Measurements from ENCODE around the gene SFT2D3.

The SFT2D3 gene

DNA sequence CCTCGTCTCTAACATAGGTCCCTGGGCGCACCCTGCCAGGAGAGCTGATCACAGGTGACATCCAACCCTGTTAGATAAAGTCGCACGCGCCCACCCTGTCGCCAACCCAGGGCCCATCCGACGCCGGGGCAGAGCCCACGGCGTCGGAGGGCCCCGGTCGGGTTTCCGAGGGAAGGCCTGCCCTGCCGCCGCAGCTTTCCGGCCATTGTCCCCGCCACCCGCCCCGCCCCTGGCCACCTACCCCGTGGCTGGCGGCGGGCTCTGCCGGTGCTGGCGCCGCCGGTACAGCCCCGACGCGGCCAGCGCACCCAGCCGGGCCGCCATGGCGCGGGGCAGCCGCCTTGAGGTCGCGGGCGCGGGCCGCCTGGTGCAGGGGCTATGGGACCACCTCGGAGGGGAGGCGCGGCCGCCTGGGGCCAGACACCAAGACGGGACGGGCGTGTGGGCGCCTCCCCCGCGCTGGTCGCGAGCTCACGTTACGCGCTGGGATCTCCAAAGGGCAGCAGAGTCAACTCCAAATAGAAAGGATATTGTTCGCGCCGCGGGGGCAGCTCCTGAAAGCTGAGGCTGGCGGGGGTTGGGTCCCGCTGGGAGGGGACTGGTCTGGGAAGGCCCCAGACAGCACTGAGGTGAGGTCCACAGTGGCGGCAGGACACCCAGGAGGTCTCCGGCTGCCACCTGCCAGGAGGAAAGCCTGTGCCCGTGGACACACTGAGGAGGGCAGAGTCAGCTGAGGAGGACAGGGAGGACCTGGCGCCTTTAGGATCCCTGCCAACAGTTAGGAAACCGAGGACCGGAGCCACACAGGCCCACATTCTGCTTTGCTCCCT, 37.0 kb upstream of the SFT2D3 start:
- no peak for FAIRE-seq
- TF ChIP-seq PAX5 (IDR thresholded peaks at IDR 0.05; ENCODE audit: insufficient read depth, low read length, severe bottlenecking) = no peak
- no peak for TF ChIP-seq POLR2A (IDR thresholded peaks at IDR 0.05; ENCODE audit: low read depth, low read length)
- no peak for TF ChIP-seq SPI1 (IDR thresholded peaks at IDR 0.05; ENCODE audit: low read depth, low read length)
- no peak for TF ChIP-seq POLR2AphosphoS5 (IDR thresholded peaks at IDR 0.05; ENCODE audit: low read depth, low read length)
- TF ChIP-seq TAF1 (IDR thresholded peaks at IDR 0.05; ENCODE audit: low read depth, low read length) = no peak
- TF ChIP-seq POU2F2 (IDR thresholded peaks at IDR 0.05; ENCODE audit: low read depth, low read length) = no peak
- DNase-seq (ENCODE audit: insufficient read length, low spot score) = no peak

DNA sequence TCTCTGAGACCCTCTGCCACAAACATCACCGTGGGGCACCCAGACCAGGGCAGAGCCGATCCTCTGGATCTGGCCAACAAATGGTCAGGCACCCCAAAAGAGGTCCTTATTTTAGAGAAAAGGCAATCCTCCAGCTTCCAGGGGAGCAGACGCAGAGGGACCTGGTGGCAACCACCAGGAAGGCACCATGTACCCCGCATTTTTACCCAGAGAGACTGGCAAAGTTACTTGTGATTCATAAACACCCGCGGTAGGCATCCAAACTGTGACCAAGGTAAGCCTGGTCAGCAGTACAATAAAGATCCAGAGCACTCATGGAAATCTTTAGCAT, 36.4 kb upstream of the SFT2D3 start:
- no peak for TF ChIP-seq POLR2A (IDR thresholded peaks at IDR 0.05; ENCODE audit: low read depth, low read length)
- TF ChIP-seq PAX5 (IDR thresholded peaks at IDR 0.05; ENCODE audit: insufficient read depth, low read length, severe bottlenecking) = no peak
- no peak for TF ChIP-seq SPI1 (IDR thresholded peaks at IDR 0.05; ENCODE audit: low read depth, low read length)
- TF ChIP-seq TAF1 (IDR thresholded peaks at IDR 0.05; ENCODE audit: low read depth, low read length) = no peak
- no peak for TF ChIP-seq POU2F2 (IDR thresholded peaks at IDR 0.05; ENCODE audit: low read depth, low read length)
- DNase-seq (ENCODE audit: insufficient read length, low spot score) = no peak
- no peak for FAIRE-seq

GRCh38 chr2:127665267-127665893, 35.9 kb upstream of the SFT2D3 start:
- FAIRE-seq (no peak), DNase-seq (ENCODE audit: insufficient read length, low spot score) (no peak)
- no peak for TF ChIP-seq TAF1 (IDR thresholded peaks at IDR 0.05; ENCODE audit: low read depth, low read length)
- no peak for TF ChIP-seq SPI1 (IDR thresholded peaks at IDR 0.05; ENCODE audit: low read depth, low read length)
- no peak for TF ChIP-seq POLR2AphosphoS5 (IDR thresholded peaks at IDR 0.05; ENCODE audit: low read depth, low read length)
- TF ChIP-seq PAX5 (IDR thresholded peaks at IDR 0.05; ENCODE audit: insufficient read depth, low read length, severe bottlenecking) = no peak
- no peak for TF ChIP-seq POU2F2 (IDR thresholded peaks at IDR 0.05; ENCODE audit: low read depth, low read length)
- TF ChIP-seq POLR2A (IDR thresholded peaks at IDR 0.05; ENCODE audit: low read depth, low read length) = no peak

GRCh38 chr2:127669056-127669455, 32.2 kb upstream of the SFT2D3 start:
- DNase-seq (ENCODE audit: insufficient read length, low spot score) (no peak), FAIRE-seq (no peak)
- TF ChIP-seq TAF1 (IDR thresholded peaks at IDR 0.05; ENCODE audit: low read depth, low read length) = no peak
- TF ChIP-seq SPI1 (IDR thresholded peaks at IDR 0.05; ENCODE audit: low read depth, low read length) = no peak
- no peak for TF ChIP-seq POU2F2 (IDR thresholded peaks at IDR 0.05; ENCODE audit: low read depth, low read length)
- no peak for TF ChIP-seq POLR2A (IDR thresholded peaks at IDR 0.05; ENCODE audit: low read depth, low read length)
- TF ChIP-seq PAX5 (IDR thresholded peaks at IDR 0.05; ENCODE audit: insufficient read depth, low read length, severe bottlenecking) = no peak
- no peak for TF ChIP-seq POLR2AphosphoS5 (IDR thresholded peaks at IDR 0.05; ENCODE audit: low read depth, low read length)

DNA sequence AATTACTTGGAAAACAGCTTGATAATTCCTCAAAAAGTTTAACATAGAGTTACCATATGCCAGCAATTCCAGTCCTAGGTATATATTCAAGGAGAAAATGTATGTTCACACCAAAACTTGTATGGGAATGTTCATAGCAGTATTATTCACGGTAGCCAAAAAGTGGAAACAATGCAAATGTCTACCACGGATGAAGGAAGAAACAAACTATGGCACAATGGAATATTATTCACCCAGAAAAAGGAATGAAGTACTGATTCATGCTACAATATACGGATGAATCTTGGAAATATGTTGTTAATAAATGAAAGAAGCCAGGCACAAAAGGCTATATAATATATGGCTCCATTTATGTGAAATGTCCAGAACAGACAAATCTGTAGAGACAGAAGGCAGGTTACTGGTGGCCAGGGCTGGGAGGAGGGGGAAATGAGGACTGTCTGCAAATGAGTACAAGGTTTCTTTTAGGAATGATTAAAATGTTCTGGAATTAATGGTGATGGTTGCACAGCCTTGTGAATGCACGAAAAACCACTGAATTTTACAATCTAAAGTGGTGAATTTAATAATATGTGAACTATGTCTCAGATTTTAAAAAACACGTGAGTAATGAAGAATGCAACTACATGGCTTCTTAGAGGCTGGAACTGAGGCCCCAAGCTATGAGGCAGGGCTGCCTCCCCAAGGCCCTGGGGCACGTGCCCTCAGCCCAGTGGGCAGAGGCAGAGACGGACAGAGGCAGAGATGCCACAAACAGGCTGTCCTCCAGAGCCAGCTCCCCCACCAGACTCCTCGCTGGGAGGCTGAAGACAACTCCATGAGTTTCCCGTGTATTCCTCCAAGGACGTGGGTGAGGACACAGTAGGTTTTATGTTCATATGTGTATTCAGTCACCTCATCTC, 31.0 kb upstream of the SFT2D3 start:
- TF ChIP-seq TAF1 (IDR thresholded peaks at IDR 0.05; ENCODE audit: low read depth, low read length) (no peak), POU2F2 (IDR thresholded peaks at IDR 0.05; ENCODE audit: low read depth, low read length) (no peak), PAX5 (IDR thresholded peaks at IDR 0.05; ENCODE audit: insufficient read depth, low read length, severe bottlenecking) (no peak), SPI1 (IDR thresholded peaks at IDR 0.05; ENCODE audit: low read depth, low read length) (no peak)
- FAIRE-seq (no peak), DNase-seq (ENCODE audit: insufficient read length, low spot score) (no peak)

DNA sequence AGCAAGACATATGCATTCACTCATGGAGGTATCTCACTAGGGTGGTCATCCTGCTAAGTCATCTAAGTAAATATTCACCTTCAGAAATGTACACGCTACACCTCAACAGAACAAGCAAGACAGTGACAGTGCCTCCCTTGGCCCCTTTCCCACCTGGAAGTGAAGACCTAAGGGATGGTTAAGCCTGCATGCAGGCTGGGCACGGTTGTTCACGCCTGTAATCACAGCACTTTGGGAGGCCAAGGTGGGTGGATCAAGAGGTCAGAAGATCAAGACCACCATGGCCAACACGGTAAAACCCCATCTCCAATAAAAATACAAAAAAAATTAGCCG, 30.4 kb upstream of the SFT2D3 start:
- no peak for TF ChIP-seq TAF1 (IDR thresholded peaks at IDR 0.05; ENCODE audit: low read depth, low read length)
- no peak for TF ChIP-seq PAX5 (IDR thresholded peaks at IDR 0.05; ENCODE audit: insufficient read depth, low read length, severe bottlenecking)
- no peak for TF ChIP-seq POU2F2 (IDR thresholded peaks at IDR 0.05; ENCODE audit: low read depth, low read length)
- no peak for TF ChIP-seq SPI1 (IDR thresholded peaks at IDR 0.05; ENCODE audit: low read depth, low read length)
- no peak for TF ChIP-seq POLR2AphosphoS5 (IDR thresholded peaks at IDR 0.05; ENCODE audit: low read depth, low read length)
- TF ChIP-seq POLR2A (IDR thresholded peaks at IDR 0.05; ENCODE audit: low read depth, low read length) = no peak
- no peak for FAIRE-seq
- DNase-seq (ENCODE audit: insufficient read length, low spot score) = no peak

DNA sequence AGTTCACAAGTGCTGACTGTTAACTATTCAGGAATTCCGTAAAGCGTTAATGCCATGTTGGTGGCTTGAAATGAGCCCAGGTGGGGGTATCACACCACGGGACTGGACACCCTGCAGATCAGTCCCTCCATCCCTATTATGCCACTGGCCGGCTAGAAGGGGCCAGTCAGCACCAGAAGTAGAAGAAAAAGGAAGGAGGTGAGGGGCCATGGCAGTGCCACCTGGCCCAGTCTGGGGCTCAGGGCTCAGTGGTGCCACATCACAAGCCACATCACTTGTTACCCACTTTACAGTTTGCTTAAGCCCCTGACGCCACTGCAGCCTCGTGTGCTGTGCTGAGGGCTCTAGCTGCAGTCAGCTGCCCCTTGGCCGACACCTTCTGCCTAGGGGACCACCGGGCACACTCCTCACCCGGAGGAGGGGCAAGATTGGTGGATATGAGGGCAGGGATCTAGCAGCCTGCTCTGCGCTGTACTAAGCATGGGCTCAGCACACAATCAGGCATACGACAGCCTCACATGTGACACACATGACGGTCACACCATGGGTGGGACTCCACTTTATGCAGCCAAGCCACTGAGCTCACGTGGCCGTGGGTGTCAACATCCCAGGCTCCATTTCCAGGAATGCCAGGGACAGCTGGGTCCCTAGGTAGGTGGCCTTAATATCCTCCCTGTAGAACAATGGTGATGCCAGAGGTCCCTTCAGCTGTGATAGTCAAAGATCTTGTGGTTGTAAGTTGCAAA, 29.6 kb upstream of the SFT2D3 start:
- DNase-seq (ENCODE audit: insufficient read length, low spot score) (no peak), FAIRE-seq (no peak)
- TF ChIP-seq TAF1 (IDR thresholded peaks at IDR 0.05; ENCODE audit: low read depth, low read length) = no peak
- TF ChIP-seq SPI1 (IDR thresholded peaks at IDR 0.05; ENCODE audit: low read depth, low read length) = no peak
- no peak for TF ChIP-seq POLR2A (IDR thresholded peaks at IDR 0.05; ENCODE audit: low read depth, low read length)
- TF ChIP-seq POLR2AphosphoS5 (IDR thresholded peaks at IDR 0.05; ENCODE audit: low read depth, low read length) = no peak
- TF ChIP-seq POU2F2 (IDR thresholded peaks at IDR 0.05; ENCODE audit: low read depth, low read length) = no peak
- no peak for TF ChIP-seq PAX5 (IDR thresholded peaks at IDR 0.05; ENCODE audit: insufficient read depth, low read length, severe bottlenecking)

DNA sequence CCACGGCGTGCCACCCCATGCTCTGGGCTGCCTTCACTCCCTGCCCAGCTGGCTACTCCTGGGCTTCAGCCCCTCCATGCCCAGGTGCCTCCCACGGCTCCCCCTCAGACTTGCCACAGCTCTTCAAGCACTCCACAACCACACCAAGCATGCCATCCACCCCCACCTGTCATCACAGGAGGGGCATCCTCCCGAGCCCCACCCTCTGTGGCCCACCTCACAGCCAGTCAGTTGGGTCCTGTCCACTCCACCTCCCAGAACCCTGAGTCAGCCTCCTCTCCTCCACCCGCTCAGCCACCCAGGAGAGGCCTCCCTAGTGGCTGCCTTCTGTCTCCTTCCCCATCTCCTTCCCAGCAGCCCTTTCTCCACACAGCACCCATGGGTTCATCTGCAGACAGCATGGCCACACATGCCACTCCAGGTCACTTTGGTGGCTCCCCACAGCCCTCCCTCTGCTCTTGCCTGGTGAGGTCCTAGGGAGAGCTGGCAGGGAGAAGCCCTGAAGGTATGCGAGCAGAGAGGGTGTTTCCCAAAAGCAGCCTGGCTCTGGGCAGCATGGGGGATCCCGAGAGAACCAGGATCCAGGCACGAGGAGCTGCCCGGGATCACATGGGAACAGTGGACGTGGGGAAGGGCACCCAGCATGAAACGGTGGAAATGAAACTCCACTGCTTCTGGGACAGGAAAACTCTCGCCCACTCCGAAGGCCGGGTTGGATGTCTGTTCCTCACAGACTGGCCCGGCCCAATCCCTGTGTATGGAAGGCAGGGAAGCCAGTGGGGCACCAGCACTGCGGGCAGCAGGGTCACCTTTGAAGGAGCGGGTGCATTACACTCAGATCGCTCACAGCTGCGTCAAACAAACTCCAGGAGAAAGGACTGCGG, 28.7 kb upstream of the SFT2D3 start:
- DNase-seq (ENCODE audit: insufficient read length, low spot score) (no peak), FAIRE-seq (no peak)
- TF ChIP-seq SPI1 (IDR thresholded peaks at IDR 0.05; ENCODE audit: low read depth, low read length) = no peak
- TF ChIP-seq POLR2AphosphoS5 (IDR thresholded peaks at IDR 0.05; ENCODE audit: low read depth, low read length) = no peak
- TF ChIP-seq TAF1 (IDR thresholded peaks at IDR 0.05; ENCODE audit: low read depth, low read length) = no peak
- no peak for TF ChIP-seq PAX5 (IDR thresholded peaks at IDR 0.05; ENCODE audit: insufficient read depth, low read length, severe bottlenecking)
- no peak for TF ChIP-seq POU2F2 (IDR thresholded peaks at IDR 0.05; ENCODE audit: low read depth, low read length)
- TF ChIP-seq POLR2A (IDR thresholded peaks at IDR 0.05; ENCODE audit: low read depth, low read length) = no peak
